Urinary bladder (tissue), 4 donors: ENCODE measurements around the gene SCN8A. TPM values are rescaled to one million over a fixed set of nuclear protein-coding genes. Genes with fewer than 3 reads are reported as not detected.
"Not testable (repeated sequence)": the region's sequence is repeated elsewhere in the genome, so short reads cannot be mapped to it uniquely, and the experiment has no call there.

Experiments used
- DNase-seq: peaks from one replicate; pipeline ENCODE4 v3.0.0-alpha.2; 2015; ENCODE audit errors: extremely low spot score
- H3K27ac ChIP-seq: one replicate; pipeline ENCODE4 v1.5.1; 2013; ENCODE audit warnings: low read depth, mild to moderate bottlenecking, moderate library complexity
- H3K36me3 ChIP-seq: one replicate; pipeline ENCODE4 v1.6.1; 2013; ENCODE audit warnings: mild to moderate bottlenecking, moderate library complexity; ENCODE audit not compliant: insufficient read depth
- H3K4me1 ChIP-seq: one replicate; pipeline ENCODE4 v1.6.1; 2013; ENCODE audit warnings: mild to moderate bottlenecking, moderate library complexity; ENCODE audit not compliant: insufficient read depth
- H3K4me3 ChIP-seq: one replicate; pipeline ENCODE4 v1.5.1; 2013; ENCODE audit warnings: low read depth, low read length
- WGBS: extraction: QIAGEN DNeasy Blood & Tissue Kit; methylation state at CpG from one replicate; pipeline ENCODE4 v1.1.7; 2013; 5-methylcytosine and 5-hydroxymethylcytosine counted together
- polyA plus RNA-seq: library from polyadenylated mRNA; stranded (reverse); fragments of 200-250 nt; gene quantifications from one replicate; pipeline ENCODE4 v1.2.3, GENCODE V29; 2013
- total RNA-seq: library from RNA; depleted of rRNA; stranded (reverse); fragments of >200 nt; gene quantifications from one replicate; pipeline ENCODE4 v1.2.3, GENCODE V29; 2014
- donor health status: healthy with polysubstance abuse.
- donor health status: healthy.

SCN8A gene
- total RNA-seq, result 2.6 TPM
- 0.23 TPM for polyA plus RNA-seq

DNA sequence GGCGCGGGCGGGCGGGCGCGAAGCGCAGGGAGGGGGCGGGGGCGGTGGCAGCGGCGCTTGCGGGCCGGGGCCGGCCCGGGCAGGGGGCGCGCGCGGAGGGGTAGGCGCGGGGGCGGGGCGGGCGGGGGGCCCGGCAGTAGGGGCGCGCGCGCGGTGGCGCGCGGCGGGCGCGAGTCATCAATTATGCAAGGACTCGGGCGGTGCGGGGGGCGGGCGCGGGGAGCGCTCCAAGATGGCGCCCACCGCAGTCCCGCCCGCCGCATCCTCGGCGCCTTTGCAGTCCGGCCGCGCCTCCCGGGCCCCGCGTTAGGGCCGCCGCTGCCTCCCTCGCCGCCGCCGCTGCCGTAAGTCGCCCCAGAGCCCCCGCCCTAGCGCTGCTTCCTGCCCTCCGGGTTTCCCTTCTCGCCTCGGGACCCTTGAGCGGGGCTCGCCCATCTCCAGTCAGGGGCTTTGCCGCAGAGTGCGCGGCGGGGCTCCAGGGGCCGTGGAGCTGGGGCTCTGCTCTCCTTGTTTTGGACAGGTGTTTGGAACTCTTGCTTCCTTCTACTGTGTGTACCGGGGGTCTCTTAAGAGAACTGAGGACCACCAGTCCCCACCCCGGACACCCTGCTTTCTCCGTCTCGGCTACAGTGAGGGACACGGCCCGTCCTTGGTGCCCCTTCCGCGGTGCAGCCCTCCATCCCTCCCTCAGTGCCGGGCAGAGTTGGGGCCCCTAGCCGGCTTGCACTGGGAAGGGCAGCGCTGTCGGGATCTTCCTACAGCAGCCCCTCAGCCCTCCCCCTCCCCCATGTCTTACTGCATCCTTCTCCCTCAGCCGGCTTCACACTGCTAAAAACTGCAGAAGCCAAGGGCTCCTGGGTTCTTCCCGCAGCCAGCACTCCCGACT, at the start of gene SCN8A:
Gene SCN8A (plus strand): TSS at position 218 of the 886 bp plus-strand sequence. CDS start 71,585 bp downstream, outside the sequence.
- Histone ChIP-seq H3K36me3 (no peaks in the 10 kb centered on the region), H3K4me1 (no peaks in the 10 kb centered on the region), H3K27ac (no peak within 1 kb of the TSS), H3K4me3 (peak within 1 kb of the TSS; percentile 86)
- no peak for DNase-seq
- 1% methylated on average over 90 of the region's 91 CpGs for WGBS

- Histone ChIP-seq H3K4me3 (no peak overlapping the region), H3K27ac (no peak overlapping the region), H3K36me3 (no peaks in the 10 kb centered on the region), H3K4me1 (no peaks in the 10 kb centered on the region)
- no peak for DNase-seq
These were observed 44.9 kb upstream of the SCN8A start for GRCh38 chr12:51546097-51546496.

GRCh38 chr12:51547606-51548005, 43.4 kb upstream of the SCN8A start:
- Histone ChIP-seq H3K27ac (no peak overlapping the region), H3K4me3 (no peak overlapping the region), H3K4me1 (no peaks in the 10 kb centered on the region), H3K36me3 (no peaks in the 10 kb centered on the region)
- WGBS, result 79% methylated on average over 6 of the region's 6 CpGs
- no peak for DNase-seq

- no peaks in the 10 kb centered on the region for H3K36me3 ChIP-seq
- no peaks in the 10 kb centered on the region for H3K4me1 ChIP-seq
- no peak overlapping the region for H3K27ac ChIP-seq
- no peak for DNase-seq
- H3K4me3 ChIP-seq, result no peak overlapping the region
- 31% methylated on average over 2 of the region's 2 CpGs for WGBS
These were observed 42.8 kb upstream of the SCN8A start for GRCh38 chr12:51548241-51548640.

GRCh38 chr12:51549637-51550036, 41.4 kb upstream of the SCN8A start:
- 73% methylated on average over 8 of the region's 8 CpGs for WGBS
- Histone ChIP-seq H3K4me3 (no peak overlapping the region), H3K36me3 (no peaks in the 10 kb centered on the region), H3K4me1 (no peaks in the 10 kb centered on the region), H3K27ac (no peak overlapping the region)
- no peak for DNase-seq

- not testable (repeated sequence) for H3K4me1 ChIP-seq, DNase-seq, H3K36me3 ChIP-seq, H3K4me3 ChIP-seq, H3K27ac ChIP-seq
- WGBS, result 93% methylated on average over 5 of the region's 28 CpGs
These were observed 22.6 kb upstream of the SCN8A start for GRCh38 chr12:51568271-51569032.

GRCh38 chr12:51579321-51579850, 11.6 kb upstream of the SCN8A start:
- DNase-seq, result no peak
- H3K4me3 ChIP-seq, result no peak overlapping the region
- no peak overlapping the region for H3K27ac ChIP-seq
- H3K4me1 ChIP-seq, result no peaks in the 10 kb centered on the region
- no peaks in the 10 kb centered on the region for H3K36me3 ChIP-seq
- whole genome bisulfite sequencing, result 88% methylated on average over 6 of the region's 6 CpGs

- Histone ChIP-seq H3K4me1 (no peaks in the 10 kb centered on the region), H3K27ac (no peak overlapping the region), H3K4me3 (no peak overlapping the region), H3K36me3 (no peaks in the 10 kb centered on the region)
- no peak for DNase-seq
- 27% methylated on average over 5 of the region's 5 CpGs for WGBS
These were observed 2.0 kb upstream of the SCN8A start for GRCh38 chr12:51589060-51589459.

DNA sequence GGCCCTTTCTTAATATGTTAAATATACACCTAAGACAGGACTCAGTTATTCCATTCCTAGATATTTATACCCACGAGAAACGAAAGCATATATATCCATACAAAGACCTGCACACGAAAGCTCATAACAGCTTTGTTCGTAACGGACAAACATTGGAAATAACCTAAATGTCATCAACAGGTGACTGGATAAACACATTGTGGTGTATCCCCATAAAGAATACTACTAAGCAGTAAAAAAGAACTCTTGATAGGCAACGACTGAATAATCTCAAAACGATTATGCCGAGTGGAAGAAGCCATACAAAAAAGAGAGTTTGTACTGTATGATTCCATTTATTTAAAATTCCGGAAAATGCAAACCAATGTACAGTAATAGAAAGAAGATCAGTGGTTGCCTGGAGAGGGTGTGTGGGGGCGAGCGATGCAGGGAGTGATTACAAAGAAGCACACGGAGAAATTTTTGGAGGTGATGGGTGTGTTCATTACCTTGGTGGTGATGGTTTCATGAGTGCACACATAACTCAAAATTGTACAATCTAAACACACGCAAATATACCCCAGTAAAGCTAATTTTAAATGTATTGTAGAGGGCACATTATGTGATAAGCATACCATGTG, 1.4 kb upstream of the SCN8A start:
- Histone ChIP-seq H3K4me3 (no peak overlapping the region), H3K4me1 (no peaks in the 10 kb centered on the region), H3K27ac (no peak overlapping the region), H3K36me3 (no peaks in the 10 kb centered on the region)
- no peak for DNase-seq
- 81% methylated on average over 13 of the region's 13 CpGs for WGBS

- WGBS, result 4% methylated on average over 65 of the region's 67 CpGs
- H3K36me3 ChIP-seq, result no peaks in the 10 kb centered on the region
- peak overlapping the region; percentile 86 for H3K4me3 ChIP-seq
- no peak for DNase-seq
- H3K27ac ChIP-seq, result no peak overlapping the region
- H3K4me1 ChIP-seq, result no peaks in the 10 kb centered on the region
These were observed 552 bp upstream of the SCN8A start for GRCh38 chr12:51590347-51591015.

- Histone ChIP-seq H3K27ac (no peak overlapping the region), H3K4me3 (no peak overlapping the region), H3K36me3 (no peaks in the 10 kb centered on the region), H3K4me1 (no peaks in the 10 kb centered on the region)
- 4% methylated on average over 11 of the region's 11 CpGs for WGBS
- DNase-seq, result no peak
These were observed 1.1 kb downstream of the SCN8A start for GRCh38 chr12:51592034-51592705.

DNA sequence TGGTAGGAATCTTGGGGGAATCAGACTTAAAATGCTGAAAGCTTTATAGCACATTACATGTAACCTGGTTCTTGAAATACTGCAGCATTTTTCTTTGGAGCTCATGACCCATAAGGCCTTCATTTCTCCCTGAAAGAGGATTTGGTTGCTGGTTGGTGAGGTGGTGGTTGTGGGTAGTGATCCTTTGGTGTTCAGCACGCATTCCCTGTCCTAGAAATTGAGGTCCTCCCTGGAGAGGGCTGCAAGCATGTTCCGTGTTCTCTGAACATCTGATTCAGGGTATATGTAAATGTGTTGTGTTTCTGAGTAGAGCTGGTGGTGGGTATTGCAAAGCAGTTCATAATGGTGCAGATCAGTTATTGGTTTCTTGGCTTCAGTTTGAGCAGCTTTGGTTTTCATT, 2.0 kb downstream of the SCN8A start:
- Histone ChIP-seq H3K4me3 (no peak overlapping the region), H3K27ac (no peak overlapping the region), H3K36me3 (no peaks in the 10 kb centered on the region), H3K4me1 (no peaks in the 10 kb centered on the region)
- WGBS, result 84% methylated on average over 2 of the region's 2 CpGs
- no peak for DNase-seq

GRCh38 chr12:51593539-51593938, 2.5 kb downstream of the SCN8A start:
- H3K27ac ChIP-seq, result no peak overlapping the region
- H3K4me1 ChIP-seq, result no peaks in the 10 kb centered on the region
- WGBS, result 3% methylated on average over 5 of the region's 5 CpGs
- H3K36me3 ChIP-seq, result no peaks in the 10 kb centered on the region
- peak; percentile 15 for DNase-seq
- H3K4me3 ChIP-seq, result no peak overlapping the region
